ENCODE measurements around the gene ADK.

DNA sequence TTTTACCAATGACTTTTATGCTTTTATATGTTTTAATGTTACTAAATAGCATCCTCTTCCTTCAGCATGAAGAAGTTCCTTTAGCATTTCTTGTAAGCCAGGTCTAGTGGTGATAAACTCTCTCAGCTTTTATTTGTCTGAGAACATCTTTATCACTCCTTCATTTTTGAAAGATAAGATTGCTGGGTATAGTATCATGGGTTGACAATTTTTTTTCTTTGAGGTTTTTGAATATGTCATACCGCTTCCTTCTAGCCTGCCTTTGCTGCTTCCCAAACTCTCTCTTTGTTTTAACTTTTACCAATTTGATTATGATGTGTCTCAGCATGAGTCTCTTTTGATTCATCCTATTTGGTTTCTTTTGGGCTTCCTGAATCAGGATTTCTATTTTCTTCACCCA lies 567.2 kb downstream of the ADK start:
- TF ChIP-seq, protein P1, sequence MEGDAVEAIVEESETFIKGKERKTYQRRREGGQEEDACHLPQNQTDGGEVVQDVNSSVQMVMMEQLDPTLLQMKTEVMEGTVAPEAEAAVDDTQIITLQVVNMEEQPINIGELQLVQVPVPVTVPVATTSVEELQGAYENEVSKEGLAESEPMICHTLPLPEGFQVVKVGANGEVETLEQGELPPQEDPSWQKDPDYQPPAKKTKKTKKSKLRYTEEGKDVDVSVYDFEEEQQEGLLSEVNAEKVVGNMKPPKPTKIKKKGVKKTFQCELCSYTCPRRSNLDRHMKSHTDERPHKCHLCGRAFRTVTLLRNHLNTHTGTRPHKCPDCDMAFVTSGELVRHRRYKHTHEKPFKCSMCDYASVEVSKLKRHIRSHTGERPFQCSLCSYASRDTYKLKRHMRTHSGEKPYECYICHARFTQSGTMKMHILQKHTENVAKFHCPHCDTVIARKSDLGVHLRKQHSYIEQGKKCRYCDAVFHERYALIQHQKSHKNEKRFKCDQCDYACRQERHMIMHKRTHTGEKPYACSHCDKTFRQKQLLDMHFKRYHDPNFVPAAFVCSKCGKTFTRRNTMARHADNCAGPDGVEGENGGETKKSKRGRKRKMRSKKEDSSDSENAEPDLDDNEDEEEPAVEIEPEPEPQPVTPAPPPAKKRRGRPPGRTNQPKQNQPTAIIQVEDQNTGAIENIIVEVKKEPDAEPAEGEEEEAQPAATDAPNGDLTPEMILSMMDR (IDR thresholded peaks at IDR 0.05): no peak
- no peak for TF ChIP-seq POLR2A (IDR thresholded peaks at IDR 0.05)

Measured in thyroid gland (tissue), 4 donors.